GM18873 (cell line): ENCODE measurements around the gene SULT1C4.
"Not testable (repeated sequence)": the region's sequence is repeated elsewhere in the genome, so short reads cannot be mapped to it uniquely, and the experiment has no call there.

Experiments used
- ATAC-seq: cut with Tn5 transposase; IDR thresholded peaks from one replicate; pipeline ENCODE4 v1.9.1; 2021; ENCODE audit warnings: mild to moderate bottlenecking, moderate library complexity, moderate number of reproducible peaks; ENCODE audit not compliant: unreplicated experiment, low FRiP score

The SULT1C4 gene

DNA sequence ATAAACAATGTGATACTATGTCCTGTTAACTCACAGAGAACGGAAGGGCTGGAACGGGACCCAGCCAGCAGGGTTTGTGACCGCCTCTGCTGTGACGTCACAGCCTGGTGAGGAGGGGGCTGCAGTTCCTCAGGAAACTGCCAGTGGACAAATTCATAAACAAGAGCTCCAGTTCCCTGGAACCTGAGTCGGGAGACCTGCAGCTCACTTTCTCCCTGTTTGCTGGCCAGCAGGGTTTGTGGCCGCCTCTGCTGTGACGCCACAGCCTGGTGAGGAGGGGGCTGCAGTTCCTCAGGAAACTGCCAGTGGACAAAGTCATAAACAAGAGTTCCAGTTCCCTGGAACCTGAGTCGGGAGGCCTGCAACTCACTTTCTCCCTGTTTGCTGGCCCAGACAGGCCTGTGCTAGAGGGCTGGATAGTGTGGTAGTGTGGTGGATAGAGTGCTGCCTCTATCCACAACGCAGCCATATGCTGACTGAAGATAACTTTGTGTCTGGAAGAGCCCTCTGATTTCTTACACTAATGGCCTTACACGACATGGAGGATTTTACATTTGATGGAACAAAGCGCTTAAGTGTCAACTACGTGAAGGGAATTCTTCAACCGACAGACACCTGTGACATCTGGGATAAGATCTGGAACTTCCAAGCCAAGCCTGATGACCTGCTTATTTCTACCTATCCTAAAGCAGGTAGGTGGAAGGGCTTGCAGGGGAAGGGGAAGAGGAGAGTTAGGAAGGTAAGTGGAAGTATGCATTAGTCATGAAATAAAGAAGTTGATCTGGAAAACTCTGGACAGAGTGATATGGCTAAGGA is at the start of gene SULT1C4:
Gene SULT1C4, plus strand, starts transcription at position 140 of the 816 bp plus-strand sequence. Its CDS starts 384 bp downstream, at position 524.
- ATAC-seq, result no peak

DNA sequence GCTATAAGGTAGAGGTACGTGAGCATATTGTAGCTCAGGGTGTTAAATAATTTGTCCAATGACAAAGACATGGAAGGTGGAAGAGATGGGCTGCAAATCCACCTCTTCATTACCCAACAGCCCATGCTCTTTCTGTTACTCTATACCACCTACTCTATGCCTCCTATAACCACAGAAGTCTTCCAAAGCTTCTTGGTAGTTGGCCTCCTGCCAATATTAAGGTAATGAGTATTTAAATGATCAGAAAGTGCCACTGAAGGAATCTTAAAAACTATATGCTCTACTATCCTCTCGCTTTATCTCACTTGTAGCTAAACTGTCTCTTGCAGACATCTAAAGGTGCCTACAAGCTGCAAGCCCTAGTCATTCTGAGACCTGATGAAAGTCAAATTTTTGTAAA is 48.0 kb upstream of the SULT1C4 start:
- no peak for ATAC-seq

DNA sequence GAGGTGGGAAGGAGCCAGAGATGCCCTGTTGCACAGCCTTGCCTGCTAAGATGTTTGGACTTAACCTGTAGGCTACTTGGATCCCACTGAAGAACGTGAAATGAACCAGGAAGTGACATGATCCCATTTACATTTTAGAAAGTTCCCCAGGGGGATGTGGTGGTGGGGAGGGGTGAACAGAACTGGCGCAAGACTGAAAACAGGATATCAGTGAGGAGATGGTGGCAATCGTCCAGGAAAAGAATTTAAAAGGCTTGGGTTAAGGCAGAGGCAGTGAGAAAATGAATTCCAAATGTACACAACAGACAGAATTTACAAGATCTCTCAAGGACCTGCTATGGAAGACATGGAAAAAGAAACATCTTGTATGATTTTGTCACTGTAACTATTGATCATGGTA is 46.8 kb upstream of the SULT1C4 start:
- ATAC-seq, result no peak

DNA sequence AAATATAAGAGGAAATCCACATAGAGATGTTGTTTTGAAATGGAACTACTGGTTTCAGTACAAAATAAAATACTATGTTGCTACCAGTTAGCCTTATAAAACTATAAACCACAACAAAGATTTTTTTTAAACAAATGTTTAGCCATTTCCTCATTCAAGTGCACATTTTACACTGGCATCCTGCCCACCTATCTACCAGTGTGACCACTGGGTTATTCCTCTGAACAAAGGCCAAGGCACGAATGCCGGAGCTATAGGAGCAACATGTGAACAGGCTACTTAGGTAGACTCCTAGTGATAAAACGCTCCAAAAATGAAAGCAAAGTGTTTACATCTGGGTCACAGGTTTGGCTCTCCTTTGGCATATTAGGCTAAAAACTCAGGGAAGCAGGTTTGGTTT is 31.8 kb upstream of the SULT1C4 start:
- ATAC-seq, result no peak

DNA sequence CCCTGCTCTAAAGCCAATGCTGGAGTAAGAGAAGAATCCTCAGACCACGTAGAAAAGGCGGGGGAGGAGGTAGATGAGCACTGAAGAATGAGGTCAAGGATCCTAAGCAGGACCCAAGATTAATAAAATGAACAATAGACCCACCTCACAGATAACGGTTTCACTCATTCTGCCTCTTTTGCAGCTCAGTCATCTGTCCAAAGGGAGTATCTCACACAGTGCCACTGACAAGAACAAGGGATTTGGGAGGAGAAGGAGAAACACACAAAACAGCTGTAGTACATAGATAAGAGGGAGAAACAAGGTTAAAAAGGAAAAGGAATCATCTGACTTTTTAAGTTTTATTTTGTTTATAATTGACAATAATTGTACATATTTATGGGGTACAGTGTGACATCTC is 30.9 kb upstream of the SULT1C4 start:
- no peak for ATAC-seq

DNA sequence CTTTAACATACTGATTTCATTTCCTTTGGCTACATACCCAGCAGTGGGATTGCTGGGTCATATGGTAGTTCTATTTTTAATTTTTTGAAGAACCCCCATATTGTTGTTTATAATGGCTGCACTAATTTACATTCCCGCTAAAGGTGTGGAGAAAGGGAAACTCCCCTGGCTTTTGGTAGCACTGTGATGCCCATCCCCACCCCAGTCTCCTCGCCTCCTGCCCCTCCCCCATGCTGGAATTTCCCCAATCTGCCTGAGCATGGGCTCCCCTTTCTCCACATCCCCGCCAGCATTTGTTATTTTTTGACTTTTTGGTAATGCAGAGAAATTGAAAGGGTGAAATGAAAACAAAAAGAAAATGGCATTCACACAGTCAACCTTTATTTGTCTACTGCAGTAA is 30.0 kb upstream of the SULT1C4 start:
- ATAC-seq, result no peak

DNA sequence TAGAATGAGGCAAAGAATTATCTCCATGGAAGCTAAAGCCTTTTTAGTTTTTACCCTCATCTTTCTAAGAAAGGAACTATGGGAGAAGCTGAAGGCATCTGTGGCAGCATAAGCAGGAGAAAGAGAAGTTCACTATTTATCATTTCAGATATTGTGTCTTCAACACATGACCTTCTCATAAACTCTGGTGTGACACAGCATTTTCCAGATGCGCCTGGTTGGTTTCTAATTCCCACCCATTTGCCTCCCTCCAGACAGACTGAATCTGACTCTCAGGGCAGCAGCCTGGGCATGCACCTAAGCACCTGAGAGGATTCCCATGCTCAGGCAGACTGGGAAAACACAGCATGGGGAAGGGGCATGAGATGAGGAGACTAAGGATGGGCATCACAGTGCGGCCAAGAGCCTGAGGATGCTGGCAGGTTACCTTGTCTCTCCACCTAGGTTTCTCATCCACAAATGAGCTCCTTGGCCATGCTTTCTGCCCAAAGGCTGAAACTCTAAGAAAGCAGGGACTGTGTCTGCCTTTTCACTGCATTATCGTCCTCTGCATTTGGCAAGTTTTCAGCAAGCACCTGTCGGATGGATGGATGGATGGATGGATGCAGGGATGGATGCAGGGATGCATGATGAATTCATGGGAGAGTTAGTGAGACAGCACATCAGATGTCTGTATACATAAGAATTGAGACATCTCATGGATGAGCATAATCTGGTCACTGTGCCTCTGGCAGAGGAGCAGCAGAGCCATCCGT is 28.8 kb upstream of the SULT1C4 start:
- ATAC-seq, result no peak

DNA sequence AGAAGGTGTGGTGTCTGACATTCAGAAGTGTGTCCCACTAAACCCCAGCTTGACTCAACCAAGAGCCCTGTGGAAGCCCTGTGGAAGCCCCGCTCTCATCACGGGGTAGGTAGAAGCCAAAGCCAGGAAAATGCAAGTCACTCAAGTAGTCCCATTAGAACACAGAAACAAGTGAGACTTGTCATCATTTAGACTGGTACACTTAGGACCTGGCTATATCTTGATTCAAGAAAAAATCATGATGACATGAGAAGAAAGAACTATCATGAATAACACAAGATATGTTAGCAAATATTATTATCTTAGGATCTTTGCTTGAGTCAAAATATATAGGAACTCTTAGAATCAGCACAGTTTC is 28.2 kb upstream of the SULT1C4 start:
- no peak for ATAC-seq

DNA sequence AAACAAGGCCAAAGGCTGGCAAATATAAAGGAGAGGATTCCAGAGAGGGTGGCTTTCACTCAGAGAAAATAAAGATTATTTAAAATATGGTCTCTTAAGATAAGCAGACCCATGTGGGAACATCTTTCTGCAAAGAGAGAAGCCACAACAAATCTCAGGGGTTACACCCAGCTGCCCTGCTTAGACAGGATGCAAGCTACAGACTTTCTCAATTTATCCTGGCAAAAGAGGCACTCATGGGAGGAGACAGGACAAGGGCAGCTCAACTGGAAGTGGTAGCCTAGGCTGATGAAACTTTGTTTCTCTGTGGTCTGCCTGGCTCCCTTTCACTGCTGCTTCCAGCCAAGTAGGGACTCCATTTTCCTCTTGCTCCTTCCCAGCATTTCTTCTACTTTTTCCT is 25.9 kb upstream of the SULT1C4 start:
- ATAC-seq, result no peak

DNA sequence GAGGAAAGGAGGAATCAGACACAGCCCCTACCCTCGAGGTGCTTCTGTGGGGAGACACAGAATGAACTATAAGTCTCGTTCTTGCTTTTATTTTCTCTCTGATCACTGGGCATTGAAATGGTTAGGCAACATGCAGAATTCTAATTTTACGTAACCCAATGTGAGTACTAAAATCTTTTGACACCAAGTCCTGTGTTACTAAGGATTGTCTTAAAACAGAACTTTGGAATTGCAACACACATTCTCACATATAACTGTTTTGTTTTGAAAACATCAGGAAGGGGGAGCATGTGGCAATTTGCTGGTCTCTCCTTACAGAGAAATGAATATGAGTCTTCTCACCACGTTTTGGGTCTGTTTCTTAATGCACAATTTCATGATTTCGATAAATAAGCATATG is 23.6 kb upstream of the SULT1C4 start:
- no peak for ATAC-seq

DNA sequence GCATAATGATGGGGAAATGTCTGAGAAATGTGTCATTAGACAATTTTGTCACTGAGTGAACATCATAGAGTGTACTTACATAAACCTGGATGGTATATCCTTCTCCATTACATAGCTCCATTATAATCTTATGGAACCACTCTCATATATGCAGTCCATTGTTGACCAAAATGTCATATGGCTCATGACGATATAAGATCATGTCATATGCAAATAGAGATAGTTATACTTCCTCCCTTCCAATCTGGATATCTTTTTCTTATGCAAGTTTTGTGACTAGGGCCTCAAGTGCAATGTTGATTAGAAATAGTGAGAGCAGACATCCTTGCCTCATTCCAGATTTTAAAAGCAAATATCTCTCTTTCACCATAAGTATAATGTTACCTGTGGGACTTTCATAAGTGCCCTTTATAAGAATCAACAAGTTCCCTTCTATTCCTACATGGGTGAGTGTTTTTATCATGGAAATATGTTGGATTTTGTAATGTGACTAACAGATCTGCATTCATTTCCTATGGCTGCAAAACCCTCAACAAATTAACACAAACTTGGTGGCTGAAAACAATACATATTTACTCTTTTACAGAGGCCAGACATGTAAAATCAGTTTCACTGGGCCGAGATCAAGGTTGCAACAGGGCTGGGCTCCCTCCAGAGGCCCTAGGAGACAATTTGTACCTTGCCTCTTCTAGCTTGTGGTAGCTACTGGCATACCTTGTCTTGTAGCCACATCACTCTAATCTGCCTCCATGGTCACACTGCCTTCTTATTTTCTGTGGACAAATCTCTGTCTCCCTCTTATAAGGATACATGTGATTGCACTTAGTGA is 21.6 kb upstream of the SULT1C4 start:
- no peak for ATAC-seq

DNA sequence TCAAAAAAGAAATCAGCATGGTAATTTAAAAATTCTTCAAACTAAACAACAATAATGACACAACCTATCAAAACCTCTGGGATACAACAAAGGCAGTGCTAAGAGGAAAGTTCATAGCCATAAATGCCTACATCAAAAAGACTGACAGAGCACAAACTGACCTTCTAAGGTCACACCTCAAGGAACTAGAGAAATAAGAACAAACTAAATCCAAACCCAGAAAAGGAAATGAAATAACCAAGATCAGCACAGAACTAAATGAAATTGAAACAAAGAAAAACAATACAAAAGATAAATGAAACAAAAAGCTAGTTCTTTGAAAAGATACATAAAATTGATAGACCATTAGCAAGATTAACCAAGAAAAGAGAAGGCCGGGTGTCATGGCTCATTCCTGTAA is 18.4 kb upstream of the SULT1C4 start:
- ATAC-seq, result not testable (repeated sequence)

DNA sequence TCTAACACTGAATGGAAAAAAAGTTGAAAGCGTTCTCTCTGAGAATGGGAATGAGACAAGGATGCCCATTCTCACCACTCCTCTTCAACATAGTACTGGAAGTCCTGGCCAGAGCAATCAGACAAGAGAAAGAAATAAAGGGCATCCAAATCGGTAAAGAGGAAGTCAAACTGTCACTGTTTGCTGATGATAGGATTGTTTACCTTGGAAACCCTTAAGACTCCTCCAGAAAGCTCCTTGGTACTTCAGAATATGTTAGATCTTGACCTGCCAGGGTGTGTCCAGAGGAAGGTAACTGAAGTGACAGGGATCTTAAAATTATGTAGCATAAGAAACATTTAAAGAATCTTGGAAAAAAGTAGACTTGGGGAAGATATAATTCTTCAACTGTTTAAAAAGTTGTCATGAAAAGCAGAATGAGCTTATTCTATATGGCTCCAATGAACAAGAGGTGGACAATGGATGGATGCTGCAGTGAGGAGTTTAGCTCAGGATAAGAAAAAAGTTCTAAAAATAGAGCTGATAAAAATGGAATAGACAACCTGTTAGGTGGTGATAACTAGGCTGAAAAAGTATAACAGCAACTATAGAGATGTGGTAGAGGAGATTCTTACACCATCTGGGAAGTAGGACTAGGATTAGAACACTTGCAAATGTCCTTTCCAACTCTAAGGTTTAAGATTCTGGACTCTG is 16.8 kb upstream of the SULT1C4 start:
- no peak for ATAC-seq

DNA sequence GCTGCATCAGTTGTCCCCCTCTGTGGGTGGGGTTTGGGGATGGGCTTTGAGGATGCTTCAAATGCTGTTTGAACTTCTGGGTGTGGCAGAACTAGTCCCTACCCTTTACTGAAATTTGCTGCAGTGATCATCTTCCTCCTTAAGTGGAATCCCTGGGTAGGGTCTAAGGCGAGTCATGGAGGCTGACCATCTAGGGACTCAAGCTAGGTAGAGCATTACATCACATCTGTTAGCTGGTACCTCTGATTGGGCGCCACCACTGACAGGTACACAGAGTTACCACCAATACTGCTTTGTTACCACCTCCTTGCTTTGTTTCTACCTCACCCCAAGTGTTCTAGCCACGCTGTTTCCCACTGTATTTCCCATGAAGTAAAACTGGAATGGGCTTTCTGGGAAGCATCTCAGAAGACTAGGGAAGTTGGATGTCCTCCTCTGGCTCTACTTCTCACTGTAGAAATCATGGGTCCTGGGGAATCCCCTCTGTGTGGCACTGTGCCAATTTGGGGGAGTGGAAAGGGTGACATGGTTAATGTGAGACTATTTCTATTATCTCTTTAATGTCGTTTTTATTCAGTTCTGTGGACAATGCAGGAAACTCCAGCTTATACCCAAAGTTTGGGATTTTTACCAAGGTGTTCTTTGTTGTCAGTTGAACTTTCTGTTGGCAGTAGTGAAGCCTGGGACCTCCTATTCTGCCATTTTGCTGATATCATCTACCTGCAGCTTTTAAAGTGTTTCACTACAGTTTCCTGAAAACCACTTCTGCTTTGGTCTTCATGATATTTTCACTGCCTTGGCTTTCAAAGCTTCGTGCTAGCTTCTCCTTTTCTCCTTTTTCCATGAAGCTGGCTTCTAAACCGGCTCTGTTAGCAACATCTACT is 14.5 kb upstream of the SULT1C4 start:
- no peak for ATAC-seq

DNA sequence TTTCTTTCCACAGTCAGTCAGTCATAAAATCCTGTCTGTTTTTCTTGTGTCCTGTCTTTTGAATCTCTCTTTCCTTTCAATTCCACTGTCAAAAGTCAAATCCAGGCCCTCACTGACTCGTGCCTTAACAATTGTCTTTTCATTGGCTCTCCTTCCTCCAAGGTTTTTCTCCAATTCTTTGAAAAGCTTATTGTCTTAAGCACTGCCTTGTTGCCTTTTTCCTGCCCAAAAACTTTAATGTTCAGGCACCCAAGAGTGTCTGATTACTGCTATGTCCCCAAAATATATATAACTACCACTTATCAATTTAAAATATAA is 13.9 kb upstream of the SULT1C4 start:
- ATAC-seq, result no peak

DNA sequence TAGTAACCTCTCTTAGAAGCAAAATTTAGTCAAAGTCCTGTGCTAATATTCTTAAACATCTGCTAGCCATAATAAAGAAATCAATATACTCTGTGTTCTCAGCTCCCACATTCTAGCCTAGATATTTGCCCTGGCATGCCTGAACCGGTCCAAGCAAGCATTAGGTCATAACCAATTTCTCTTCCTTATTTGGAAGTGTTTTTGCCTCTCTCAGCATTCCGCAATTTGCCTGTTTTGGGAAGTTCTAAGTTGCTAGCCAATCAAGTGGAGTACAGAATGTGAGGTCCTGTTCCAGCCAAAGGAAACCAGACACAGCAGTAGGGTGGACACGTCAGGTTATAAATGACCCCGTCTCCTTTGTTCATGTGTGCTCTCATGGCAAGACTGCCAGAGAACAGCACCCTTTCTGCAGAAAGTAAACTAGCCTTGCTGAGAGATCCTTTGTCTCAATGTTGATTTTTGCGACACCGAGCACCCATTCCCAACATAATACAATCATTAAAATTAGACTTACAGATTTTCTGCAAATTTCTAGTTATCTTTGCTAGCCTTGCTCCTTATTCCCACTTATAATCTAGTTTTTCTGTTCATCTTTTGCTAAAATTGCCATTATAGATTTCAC is 13.0 kb upstream of the SULT1C4 start:
- ATAC-seq, result no peak

DNA sequence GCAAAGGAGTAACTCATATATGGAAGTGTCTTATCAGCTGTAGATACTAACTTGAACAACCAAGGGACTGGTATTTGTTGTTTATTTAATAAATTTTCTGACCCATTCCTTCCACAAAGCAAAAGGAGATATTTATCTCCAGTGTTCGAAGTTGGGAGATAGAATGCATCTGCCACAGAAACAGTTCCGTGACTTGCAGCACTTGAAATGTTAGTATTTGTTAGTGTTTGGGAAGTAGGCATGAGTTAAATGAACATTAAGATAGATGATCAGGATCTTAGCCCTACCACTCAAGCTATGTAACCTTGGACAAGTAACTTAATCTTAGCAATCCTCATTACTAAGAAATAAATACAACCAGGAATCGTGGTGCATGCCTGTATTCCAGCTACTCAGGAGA is 12.1 kb upstream of the SULT1C4 start:
- no peak for ATAC-seq

DNA sequence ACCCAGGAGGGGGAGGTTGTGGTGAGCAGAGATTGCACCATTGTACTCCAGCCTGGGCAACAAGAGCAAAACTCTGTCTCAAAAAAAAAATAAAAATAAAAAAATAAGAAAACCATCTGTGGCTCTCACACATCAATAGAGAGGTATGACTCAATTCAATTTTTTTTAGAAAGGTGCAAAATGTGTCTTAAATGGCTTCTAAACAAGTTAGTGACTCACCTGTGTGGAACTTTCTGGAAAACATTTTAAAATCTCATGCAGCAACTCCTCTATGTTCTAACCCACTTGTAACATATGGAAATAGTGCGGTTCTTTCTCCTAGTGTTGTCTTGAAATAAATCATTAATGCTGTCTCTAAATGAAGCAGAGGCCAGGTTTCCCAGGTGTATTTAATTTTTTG is 10.7 kb upstream of the SULT1C4 start:
- no peak for ATAC-seq

DNA sequence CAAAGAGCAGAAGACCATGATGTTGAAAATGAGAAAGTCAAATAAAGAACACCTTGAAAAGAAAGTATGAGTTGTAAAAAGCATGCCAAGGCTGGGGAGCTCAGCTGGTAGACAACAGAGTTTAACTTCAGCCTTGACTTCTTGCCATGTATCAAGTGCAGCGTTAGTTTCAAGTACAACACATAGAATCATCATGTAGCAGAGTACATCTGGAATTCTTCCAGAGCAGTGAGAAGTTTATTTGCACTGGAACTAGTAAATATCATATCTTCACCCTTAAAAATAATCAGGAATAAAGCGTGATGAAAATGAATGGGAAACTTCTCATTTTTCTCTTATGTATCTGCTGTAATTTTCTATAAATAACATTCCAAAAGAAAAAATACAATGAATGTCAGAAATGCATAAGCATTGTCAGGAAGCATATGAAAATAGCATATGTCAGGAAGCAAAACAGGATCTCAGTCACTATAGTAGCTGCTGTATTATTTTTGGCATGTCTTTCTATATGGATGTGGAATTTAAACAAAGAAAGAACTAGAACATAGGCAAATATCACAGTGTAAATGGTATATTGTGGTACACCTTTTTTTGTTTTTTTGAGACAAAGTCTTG is 10.1 kb upstream of the SULT1C4 start:
- no peak for ATAC-seq
